Activated B cell treated with CpG ODN at 0.5 μM for 24 hours (primary cell): ENCODE data around the gene FLYWCH2. TPM values are rescaled to one million over a fixed set of nuclear protein-coding genes. Genes with fewer than 3 reads are reported as not detected.

Experiments used
- ATAC-seq: fragments of 200-7000 bp; cut with Tn5 transposase; one replicate; pipeline ENCODE4 v1.10.0; 2021; ENCODE audit warnings: low read depth, mild to moderate bottlenecking, moderate library complexity
- CTCF ChIA-PET: fragments of 350-600 bp; sonication (Branson Sonifier 250); formaldehyde crosslinking; loops from one replicate; lab custom pipeline; 2021; ENCODE audit warnings: antibody characterized with exemption; lab: Charles Lee
- POLR2A ChIA-PET: fragments of 350-600 bp; sonication (Branson Sonifier 250); formaldehyde crosslinking; loops from one replicate; lab custom pipeline; 2021; ENCODE audit warnings: antibody characterized with exemption; lab: Charles Lee
- DNase-seq: peaks from one replicate; pipeline ENCODE4 v3.0.0; 2022
- H3K27ac Mint-ChIP-seq: one replicate; pipeline ENCODE4 v1.8.0; 2020; ENCODE audit warnings: mixed read lengths
- H3K27me3 Mint-ChIP-seq: one replicate; pipeline ENCODE4 v1.8.0; 2021; ENCODE audit warnings: mixed read lengths
- H3K36me3 Mint-ChIP-seq: one replicate; pipeline ENCODE4 v1.8.0; 2021; ENCODE audit warnings: low read depth, mixed read lengths
- H3K4me1 Mint-ChIP-seq: one replicate; pipeline ENCODE4 v1.8.0; 2021; ENCODE audit warnings: mixed read lengths
- H3K4me3 Mint-ChIP-seq: one replicate; pipeline ENCODE4 v1.8.0; 2020; ENCODE audit warnings: mild to moderate bottlenecking, mixed read lengths
- H3K9me3 Mint-ChIP-seq: one replicate; pipeline ENCODE4 v1.8.0; 2020; ENCODE audit warnings: mixed read lengths
- CTCF ChIP-seq: fragments of 200-600 bp; IDR thresholded peaks from one replicate; pipeline ENCODE4 v1.8.0; 2022; ENCODE audit warnings: antibody characterized with exemption, mild to moderate bottlenecking
- intact Hi-C: fragments of 100-400 bp; cut with micrococcal nuclease; formaldehyde crosslinking; loops from one replicate; pipeline ENCODE4 v1.15.1; 2024
- total RNA-seq: library from RNA; stranded (reverse); gene quantifications from 2 replicates; pipeline ENCODE4 v1.2.3, GENCODE V29; 2022

Gene FLYWCH2
- total RNA-seq, 1 donor from 2014 or later: 19.4 TPM

DNA sequence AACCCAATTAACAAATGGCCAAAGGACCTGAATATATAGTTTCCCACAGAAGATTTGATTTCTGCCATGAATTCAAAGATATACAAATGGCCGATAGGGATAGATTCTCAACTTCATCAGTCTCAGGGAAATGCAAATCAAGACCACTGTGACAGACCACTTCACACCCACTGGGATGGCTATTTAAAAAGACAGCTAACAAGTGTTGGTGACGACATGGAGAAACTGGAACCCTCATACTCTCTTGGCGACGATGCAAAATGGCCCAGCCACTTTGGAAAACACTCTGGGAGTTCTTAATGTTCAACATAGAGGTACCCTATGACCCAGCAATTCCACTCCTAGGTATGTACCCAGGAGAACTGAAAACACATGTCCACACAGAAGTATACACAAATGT, 63.6 kb downstream of the FLYWCH2 start:
- no peaks in the 10 kb centered on the region for H3K9me3 Mint-ChIP-seq
- intact Hi-C loops: no loop called here
- DNase-seq (no peak), ATAC-seq (no peak)
- H3K4me3 Mint-ChIP-seq: no peak overlapping the region
- no peaks in the 10 kb centered on the region for H3K27me3 Mint-ChIP-seq
- no peak overlapping the region for H3K27ac Mint-ChIP-seq
- peaks cover 4% of the 10 kb centered on the region for H3K4me1 Mint-ChIP-seq
- TF ChIP-seq CTCF: no peak
- H3K36me3 Mint-ChIP-seq: peaks cover 24% of the 10 kb centered on the region
- POLR2A ChIA-PET: no interaction called here
- CTCF ChIA-PET: no interaction called here

Other genes starting within 250 kb of the FLYWCH2 start
- 30.3 and 31.4 TPM in 2 replicates for gene KCTD5, start 200.7 kb upstream of the FLYWCH2 start, total RNA-seq
- gene PRSS27, start 163.0 kb upstream of the FLYWCH2 start, total RNA-seq: 1.5 and 1.8 TPM in 2 replicates
- gene SRRM2, start 130.6 kb upstream of the FLYWCH2 start, total RNA-seq: 891 and 963 TPM in 2 replicates
- gene ELOB, start 105.9 kb upstream of the FLYWCH2 start, total RNA-seq: 172 and 190 TPM in 2 replicates
- gene PRSS33, start 95.7 kb upstream of the FLYWCH2 start, total RNA-seq: not detected in 2 replicates
- gene PRSS41, start 84.7 kb upstream of the FLYWCH2 start, total RNA-seq: not detected in 2 replicates
- gene PRSS21, start 66.0 kb upstream of the FLYWCH2 start, total RNA-seq: 2.4 and 3.2 TPM in 2 replicates
- gene ZG16B, start 52.9 kb upstream of the FLYWCH2 start, total RNA-seq: 0.33 TPM in 1 of 2 replicates, not detected in the other
- gene PRSS22, start 25.0 kb upstream of the FLYWCH2 start, total RNA-seq: not detected in 2 replicates
- 53.5 and 59.9 TPM in 2 replicates for gene FLYWCH1, start 28.7 kb downstream of the FLYWCH2 start, total RNA-seq
- 1.3 and 1.7 TPM in 2 replicates for gene KREMEN2, start 81.1 kb downstream of the FLYWCH2 start, total RNA-seq
- gene PAQR4, start 86.1 kb downstream of the FLYWCH2 start, total RNA-seq: 2.4 and 2.7 TPM in 2 replicates
- 3.8 and 4.3 TPM in 2 replicates for gene PKMYT1, start 97.2 kb downstream of the FLYWCH2 start, total RNA-seq
- not detected in 2 replicates for gene CLDN9, start 129.7 kb downstream of the FLYWCH2 start, total RNA-seq
- gene CLDN6, start 135.0 kb downstream of the FLYWCH2 start, total RNA-seq: not detected in 2 replicates
- 0.47 and 1.0 TPM in 2 replicates for gene TNFRSF12A, start 137.2 kb downstream of the FLYWCH2 start, total RNA-seq
- gene HCFC1R1, start 140.7 kb downstream of the FLYWCH2 start, total RNA-seq: 17.7 and 20.4 TPM in 2 replicates
- 45.8 and 47.1 TPM in 2 replicates for gene THOC6, start 140.8 kb downstream of the FLYWCH2 start, total RNA-seq
- not detected in 2 replicates for gene BICDL2, start 153.7 kb downstream of the FLYWCH2 start, total RNA-seq
- 0.13 and 0.34 TPM in 2 replicates for gene MMP25, start 163.3 kb downstream of the FLYWCH2 start, total RNA-seq
- gene IL32, start 182.4 kb downstream of the FLYWCH2 start, total RNA-seq: 3.0 and 3.4 TPM in 2 replicates
- gene ZSCAN10, start 216.1 kb downstream of the FLYWCH2 start, total RNA-seq: not detected in 2 replicates
- not detected in 2 replicates for gene ZNF205, start 229.4 kb downstream of the FLYWCH2 start, total RNA-seq